Mesendoderm (in vitro differentiated cells): ENCODE data around the gene CASS4.
"Not testable (repeated sequence)": the region's sequence is repeated elsewhere in the genome, so short reads cannot be mapped to it uniquely, and the experiment has no call there.

Experiments
- DNase-seq: peaks from one replicate; pipeline ENCODE4 v3.0.0; 2013
- H2AK5ac ChIP-seq: 2 replicates; pipeline ENCODE4 v1.6.1; 2013; ENCODE audit warnings: low read length, inconsistent platforms
- H2BK120ac ChIP-seq: 2 replicates; pipeline ENCODE4 v1.6.1; 2013; ENCODE audit warnings: low read depth, mild to moderate bottlenecking, low read length, moderate library complexity, mixed read lengths
- H2BK15ac ChIP-seq: replicated peaks from 2 replicates; pipeline ENCODE4 v1.6.1; 2013; ENCODE audit warnings: low read depth, mild to moderate bottlenecking, moderate library complexity
- H2BK5ac ChIP-seq: 2 replicates; pipeline ENCODE4 v1.6.1; 2013; ENCODE audit warnings: low read length, inconsistent platforms
- H3K18ac ChIP-seq: 2 replicates; pipeline ENCODE4 v1.6.1; 2013; ENCODE audit warnings: mild to moderate bottlenecking, low read length, mixed read lengths
- H3K23ac ChIP-seq: one replicate; pipeline ENCODE4 v1.6.1; 2013; ENCODE audit warnings: low read length
- H3K27ac ChIP-seq: 2 replicates; pipeline ENCODE4 v1.5.1; 2013; ENCODE audit warnings: low read depth, mild to moderate bottlenecking, inconsistent platforms, low read length, moderate library complexity
- H3K27me3 ChIP-seq: 2 replicates; pipeline ENCODE4 v1.6.1; 2013; ENCODE audit warnings: low read length, control low read depth, mild to moderate bottlenecking, inconsistent platforms; ENCODE audit not compliant: insufficient read depth, poor library complexity
- H3K36me3 ChIP-seq: 2 replicates; pipeline ENCODE4 v1.6.1; 2013; ENCODE audit warnings: low read length, inconsistent platforms; ENCODE audit not compliant: control insufficient read depth, insufficient read depth
- H3K4ac ChIP-seq: one replicate; pipeline ENCODE4 v1.6.1; 2013; ENCODE audit warnings: low read depth, mild to moderate bottlenecking, low read length, moderate library complexity
- H3K4me1 ChIP-seq: 2 replicates; pipeline ENCODE4 v1.6.1; 2013; ENCODE audit warnings: low read depth, low read length, inconsistent platforms; ENCODE audit not compliant: control insufficient read depth
- H3K4me2 ChIP-seq: 2 replicates; pipeline ENCODE4 v1.6.1; 2013; ENCODE audit warnings: low read length
- H3K4me3 ChIP-seq: 2 replicates; pipeline ENCODE4 v1.5.1; 2013; ENCODE audit warnings: mild to moderate bottlenecking, low read length
- H3K56ac ChIP-seq: one replicate; pipeline ENCODE4 v1.6.1; 2013; ENCODE audit warnings: low read length
- H3K79me1 ChIP-seq: 2 replicates; pipeline ENCODE4 v1.6.1; 2013; ENCODE audit warnings: low read length, inconsistent platforms
- H3K79me2 ChIP-seq: 2 replicates; pipeline ENCODE4 v1.6.1; 2013; ENCODE audit warnings: mild to moderate bottlenecking, low read length; ENCODE audit not compliant: control insufficient read depth, insufficient read depth
- H3K9ac ChIP-seq: 2 replicates; pipeline ENCODE4 v1.6.1; 2013; ENCODE audit warnings: low read length, inconsistent platforms
- H4K5ac ChIP-seq: one replicate; pipeline ENCODE4 v1.6.1; 2013; ENCODE audit warnings: low read length
- H4K8ac ChIP-seq: one replicate; pipeline ENCODE4 v1.6.1; 2013; ENCODE audit warnings: low read depth, mild to moderate bottlenecking, control low read depth, low read length, moderate library complexity
- WGBS: extraction: QIAGEN DNeasy Blood & Tissue Kit; methylation state at CpG from one replicate; pipeline ENCODE4 v1.1.7; 2013; ENCODE audit warnings: low lambda C conversion rate, missing lambda C conversion rate; ENCODE audit not compliant: insufficient coverage; ENCODE audit errors: extremely low coverage; 5-methylcytosine and 5-hydroxymethylcytosine counted together

The CASS4 gene

GRCh38 chr20:56406910-56407309 is 5.2 kb upstream of the CASS4 start:
- Histone ChIP-seq H3K4ac (no peak overlapping the region), H4K5ac (no peak overlapping the region), H3K4me3 (no peak overlapping the region), H2BK5ac (no peak overlapping the region), H3K27ac (no peak overlapping the region), H3K23ac (no peak overlapping the region), H3K4me2 (no peak overlapping the region), H3K56ac (no peak overlapping the region), H4K8ac (no peak overlapping the region), H2AK5ac (no peak overlapping the region), H3K79me2 (no peaks in the 10 kb centered on the region), H3K79me1 (no peaks in the 10 kb centered on the region), H3K4me1 (no peaks in the 10 kb centered on the region), H3K9ac (no peak overlapping the region), H3K18ac (no peak overlapping the region), H2BK15ac (no peak overlapping the region), H3K36me3 (peaks cover 11% of the 10 kb centered on the region), H2BK120ac (no peak overlapping the region), H3K27me3 (no peaks in the 10 kb centered on the region)
- no CpG with 5 or more reads among the region's 3 CpGs for WGBS
- no peak for DNase-seq

DNA sequence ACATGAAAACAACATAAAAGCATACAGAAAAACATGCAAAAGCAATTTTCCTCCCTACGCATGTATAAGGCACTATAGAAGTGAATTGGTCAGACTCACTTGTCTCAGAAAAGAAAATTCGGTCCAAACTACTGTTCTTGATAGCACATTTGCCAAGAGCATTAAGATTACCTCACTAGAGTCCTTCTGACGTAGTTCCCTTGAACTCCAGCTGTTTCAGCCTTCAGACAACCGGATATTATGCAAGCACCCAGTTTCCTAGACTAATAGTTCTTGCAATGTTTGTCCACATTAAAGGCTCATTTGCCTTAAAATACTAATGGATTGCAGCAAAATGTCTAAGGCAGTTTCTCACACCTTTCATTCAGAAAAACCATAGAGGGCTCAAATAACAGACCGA is 2.5 kb upstream of the CASS4 start:
- Histone ChIP-seq H3K4me2 (no peak overlapping the region), H3K56ac (no peak overlapping the region), H3K27me3 (no peaks in the 10 kb centered on the region), H4K5ac (no peak overlapping the region), H3K4me3 (no peak overlapping the region), H2BK15ac (no peak overlapping the region), H3K4ac (no peak overlapping the region), H3K79me1 (no peaks in the 10 kb centered on the region), H3K18ac (no peak overlapping the region), H2AK5ac (no peak overlapping the region), H3K27ac (no peak overlapping the region), H3K36me3 (peaks cover 4% of the 10 kb centered on the region), H3K4me1 (no peaks in the 10 kb centered on the region), H4K8ac (no peak overlapping the region), H3K79me2 (no peaks in the 10 kb centered on the region), H3K9ac (no peak overlapping the region), H2BK120ac (no peak overlapping the region), H3K23ac (no peak overlapping the region), H2BK5ac (no peak overlapping the region)
- no peak for DNase-seq
- WGBS: no CpG with 5 or more reads among the region's 5 CpGs

DNA sequence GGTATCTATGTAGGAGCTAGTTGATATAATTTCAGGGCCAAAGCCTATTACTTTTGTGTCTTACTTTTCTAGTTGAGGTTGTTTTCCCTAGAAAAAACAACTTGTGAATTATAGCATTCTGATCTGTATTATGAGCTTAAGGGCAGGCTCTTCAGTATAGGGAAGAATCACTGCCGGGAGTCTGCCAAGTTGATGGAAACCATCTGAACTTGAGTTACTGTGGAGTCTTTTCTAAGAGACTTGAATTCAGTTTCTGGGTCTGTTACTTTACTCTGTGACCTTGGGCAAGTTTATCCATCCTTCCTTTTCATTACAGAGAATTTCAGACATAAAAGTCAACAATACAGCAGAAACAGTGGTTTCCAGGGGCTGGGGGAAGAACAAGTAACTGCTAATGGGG is 2.1 kb upstream of the CASS4 start:
- Histone ChIP-seq H4K5ac (no peak overlapping the region), H3K27ac (no peak overlapping the region), H4K8ac (no peak overlapping the region), H3K79me2 (no peaks in the 10 kb centered on the region), H3K4me1 (no peaks in the 10 kb centered on the region), H3K56ac (no peak overlapping the region), H3K4me3 (no peak overlapping the region), H3K36me3 (peaks cover 4% of the 10 kb centered on the region), H3K23ac (no peak overlapping the region), H2BK120ac (no peak overlapping the region), H3K27me3 (no peaks in the 10 kb centered on the region), H2AK5ac (no peak overlapping the region), H3K79me1 (no peaks in the 10 kb centered on the region), H3K18ac (no peak overlapping the region), H3K4ac (no peak overlapping the region), H3K9ac (no peak overlapping the region), H2BK5ac (no peak overlapping the region), H2BK15ac (no peak overlapping the region), H3K4me2 (no peak overlapping the region)
- WGBS: no CpG with 5 or more reads among the region's 1 CpG
- no peak for DNase-seq

DNA sequence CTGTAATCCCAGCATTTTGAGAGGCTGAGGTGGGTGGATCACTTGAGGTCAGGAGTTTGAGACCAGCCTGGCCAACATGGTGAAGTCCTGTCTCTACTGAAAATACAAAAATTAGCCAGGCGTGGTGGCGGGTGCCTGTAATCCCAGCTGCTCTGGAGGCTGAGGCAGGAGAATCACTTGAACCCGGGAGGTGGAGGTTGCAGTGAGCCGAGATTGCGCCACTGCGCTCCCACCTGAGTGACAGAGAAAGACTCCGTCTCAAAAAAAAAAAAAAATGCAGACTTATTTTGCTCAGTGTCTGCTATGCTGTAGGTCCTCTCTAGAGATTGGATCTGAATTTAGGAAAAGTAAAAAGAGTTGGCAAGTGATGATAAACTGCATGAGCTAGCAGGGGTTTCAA is 773 bp upstream of the CASS4 start:
- not testable (repeated sequence) for H3K27me3 ChIP-seq, H4K8ac ChIP-seq, H2BK120ac ChIP-seq, H4K5ac ChIP-seq, H2AK5ac ChIP-seq, H3K79me1 ChIP-seq, H3K4ac ChIP-seq, H3K4me3 ChIP-seq, H2BK5ac ChIP-seq, H3K9ac ChIP-seq, H3K36me3 ChIP-seq, H3K27ac ChIP-seq, H3K23ac ChIP-seq, H3K56ac ChIP-seq, DNase-seq, H3K4me2 ChIP-seq, H3K79me2 ChIP-seq, H3K18ac ChIP-seq, H2BK15ac ChIP-seq, H3K4me1 ChIP-seq
- WGBS: no CpG with 5 or more reads among the region's 7 CpGs

DNA sequence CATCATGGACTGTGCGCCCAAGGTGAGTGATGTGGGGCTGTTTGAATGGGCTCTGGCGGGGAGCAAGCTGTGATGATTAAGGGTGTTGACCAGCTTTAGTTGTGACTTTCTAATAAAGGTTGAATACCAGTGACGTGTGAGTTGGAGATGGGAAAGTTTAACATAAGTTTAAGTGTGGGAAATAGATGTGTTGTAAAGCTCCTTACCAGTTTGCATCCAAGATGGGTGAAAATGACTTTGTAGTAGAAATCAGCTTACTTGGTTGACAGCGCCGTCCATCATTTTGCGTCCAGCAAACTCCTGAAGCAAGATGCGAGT is 372 bp downstream of the CASS4 start:
- no peak for DNase-seq
- Histone ChIP-seq H3K9ac (no peak overlapping the region), H4K8ac (no peak overlapping the region), H2BK120ac (no peak overlapping the region), H4K5ac (no peak overlapping the region), H2BK5ac (no peak overlapping the region), H3K79me2 (no peaks in the 10 kb centered on the region), H3K4me3 (no peak overlapping the region), H2BK15ac (no peak overlapping the region), H3K27me3 (no peaks in the 10 kb centered on the region), H3K4me2 (no peak overlapping the region), H3K56ac (no peak overlapping the region), H3K79me1 (no peaks in the 10 kb centered on the region), H3K23ac (no peak overlapping the region), H3K27ac (no peak overlapping the region), H3K18ac (no peak overlapping the region), H3K4me1 (no peaks in the 10 kb centered on the region), H2AK5ac (no peak overlapping the region), H3K36me3 (peaks cover 2% of the 10 kb centered on the region), H3K4ac (no peak overlapping the region)
- 100% methylated on average over 1 of the region's 7 CpGs for WGBS

DNA sequence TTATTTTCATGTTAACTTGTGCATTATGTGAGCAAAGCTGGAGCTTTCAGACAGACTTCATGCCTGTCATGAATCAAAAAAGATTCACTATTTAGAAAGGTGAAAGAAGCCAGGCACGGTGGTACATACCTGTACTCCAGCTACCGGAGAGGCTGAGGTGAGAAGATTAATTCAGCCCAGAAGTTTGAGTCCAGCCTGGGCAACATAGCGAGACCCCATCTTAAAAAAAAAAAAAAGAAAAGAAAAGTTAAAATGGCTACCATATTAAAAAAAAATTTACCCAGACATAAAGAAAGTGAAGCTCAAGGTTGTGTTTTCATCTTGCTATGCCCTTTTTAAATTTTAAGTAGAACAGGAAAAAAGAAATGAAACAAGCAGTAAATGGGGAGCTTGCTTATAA is 889 bp downstream of the CASS4 start:
- no peak overlapping the region for H3K56ac ChIP-seq
- no peak overlapping the region for H3K4me2 ChIP-seq
- H3K4ac ChIP-seq: no peak overlapping the region
- no peak for DNase-seq
- H3K27ac ChIP-seq: no peak overlapping the region
- no peak overlapping the region for H2BK120ac ChIP-seq
- H2BK5ac ChIP-seq: no peak overlapping the region
- H3K79me2 ChIP-seq: no peaks in the 10 kb centered on the region
- H2BK15ac ChIP-seq: no peak overlapping the region
- H4K8ac ChIP-seq: no peak overlapping the region
- no peak overlapping the region for H3K23ac ChIP-seq
- H3K79me1 ChIP-seq: no peaks in the 10 kb centered on the region
- H3K36me3 ChIP-seq: no peaks in the 10 kb centered on the region
- H3K27me3 ChIP-seq: no peaks in the 10 kb centered on the region
- no peak overlapping the region for H4K5ac ChIP-seq
- H2AK5ac ChIP-seq: no peak overlapping the region
- WGBS: no CpG with 5 or more reads among the region's 3 CpGs
- no peaks in the 10 kb centered on the region for H3K4me1 ChIP-seq
- H3K18ac ChIP-seq: no peak overlapping the region
- no peak overlapping the region for H3K9ac ChIP-seq
- no peak overlapping the region for H3K4me3 ChIP-seq
